GM18909 (cell line): ENCODE results near the gene ZSCAN25.
"Not testable (repeated sequence)": the region's sequence is repeated elsewhere in the genome, so short reads cannot be mapped to it uniquely, and the experiment has no call there.

Experiments used
- ATAC-seq: cut with Tn5 transposase; IDR thresholded peaks from one replicate; pipeline ENCODE4 v1.9.1; 2021; ENCODE audit warnings: mild to moderate bottlenecking; ENCODE audit not compliant: unreplicated experiment, poor library complexity

The ZSCAN25 gene

GRCh38 chr7:99643464-99643863 lies 26.7 kb downstream of the ZSCAN25 start:
- ATAC-seq: no peak

- ATAC-seq: no peak
These were observed 27.7 kb downstream of the ZSCAN25 start for GRCh38 chr7:99644431-99644830.

GRCh38 chr7:99645590-99645989 lies 28.8 kb downstream of the ZSCAN25 start:
- no peak for ATAC-seq

DNA sequence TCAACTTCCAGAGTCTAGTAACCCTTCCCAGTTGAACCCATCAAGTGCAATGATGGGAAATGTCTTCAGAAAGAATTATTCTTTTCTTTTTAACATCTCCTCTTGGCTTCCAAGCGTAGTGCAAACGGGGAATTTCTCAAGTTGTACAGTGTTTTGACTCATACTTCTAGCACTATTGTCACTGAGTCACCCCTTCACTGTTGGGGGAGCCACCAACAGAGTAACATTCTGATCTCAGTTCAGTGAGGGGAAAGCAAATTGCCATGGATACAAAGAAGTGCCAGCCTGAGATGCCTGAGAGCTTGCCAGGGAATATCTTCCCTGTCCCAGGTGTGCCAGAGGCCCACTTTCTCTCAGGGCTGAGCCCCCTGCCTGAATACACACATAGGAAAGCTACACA lies 32.1 kb downstream of the ZSCAN25 start:
- ATAC-seq: no peak

DNA sequence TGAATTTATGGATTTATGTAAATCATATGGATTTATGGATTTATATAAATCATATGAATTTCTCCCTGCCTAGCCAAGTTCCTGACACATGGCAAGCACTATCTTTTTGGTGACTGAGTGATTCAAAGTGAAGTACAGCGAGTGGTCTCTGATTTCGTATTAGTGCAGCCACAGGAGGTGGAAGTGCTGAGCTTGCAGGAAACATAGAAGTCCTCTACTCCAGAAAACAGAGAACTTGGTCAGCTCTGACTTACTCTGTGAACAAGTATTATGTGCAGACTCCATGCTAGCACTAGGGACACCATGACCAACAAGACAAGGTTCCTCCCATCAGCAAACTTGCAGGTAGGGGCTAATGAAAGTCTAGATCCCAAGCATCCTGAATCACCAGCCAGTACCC lies 34.5 kb downstream of the ZSCAN25 start:
- ATAC-seq: no peak

DNA sequence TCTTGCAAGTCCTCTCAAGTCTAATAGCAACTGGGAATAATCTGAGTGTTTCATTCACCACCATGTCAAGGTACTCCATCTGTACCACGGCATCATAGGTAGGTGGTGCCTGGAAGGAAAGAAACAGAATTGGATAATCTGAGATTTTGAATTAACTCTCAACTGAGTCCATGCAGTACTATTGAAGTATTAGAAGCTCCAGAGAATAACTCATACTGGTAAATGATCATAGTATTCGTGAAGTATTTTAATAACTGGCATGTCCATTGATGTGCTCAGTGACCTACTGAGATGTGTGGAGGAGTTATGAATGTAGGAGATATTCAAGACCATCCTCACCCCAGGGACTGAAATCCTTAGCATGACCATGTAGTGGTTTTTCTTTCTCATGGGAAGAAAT lies 35.9 kb downstream of the ZSCAN25 start:
- ATAC-seq: no peak

DNA sequence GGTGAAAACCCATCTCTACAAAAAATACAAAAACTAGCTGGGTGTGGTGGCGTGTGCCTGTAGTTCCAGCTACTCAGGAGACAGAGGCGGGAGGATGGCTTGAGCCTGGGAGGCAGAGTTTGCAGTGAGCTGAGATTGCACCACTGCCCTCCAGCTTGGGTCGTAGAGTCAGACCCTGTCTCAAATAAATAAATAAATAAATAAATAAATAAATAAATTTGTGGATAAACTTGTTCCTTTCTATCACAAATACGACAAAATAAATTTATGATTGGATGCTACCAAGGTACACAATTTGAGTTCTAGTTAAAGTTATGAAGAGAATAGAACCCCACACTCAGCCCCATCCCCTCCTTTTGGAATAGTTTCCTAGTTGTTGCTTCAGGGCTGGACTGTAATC lies 36.5 kb downstream of the ZSCAN25 start:
- ATAC-seq: not testable (repeated sequence)

- ATAC-seq: no peak
These were observed 37.0 kb downstream of the ZSCAN25 start for GRCh38 chr7:99653754-99654153.

DNA sequence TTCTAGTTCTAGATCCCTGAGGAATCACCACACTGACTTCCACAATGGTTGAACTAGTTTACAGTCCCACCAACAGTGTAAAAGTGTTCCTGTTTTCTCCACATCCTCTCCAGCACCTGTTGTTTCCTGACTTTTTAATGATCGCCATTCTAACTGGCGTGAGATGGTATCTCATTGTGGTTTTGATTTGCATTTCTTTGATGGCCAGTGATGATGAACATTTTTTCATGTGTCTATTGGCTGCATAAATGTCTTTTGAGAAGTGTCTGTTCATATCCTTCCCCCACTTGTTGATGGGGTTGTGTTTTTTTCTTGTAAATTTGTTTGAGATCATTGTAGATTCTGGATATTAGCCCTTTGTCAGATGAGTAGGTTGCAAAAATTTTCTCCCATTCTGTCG lies 37.9 kb downstream of the ZSCAN25 start:
- ATAC-seq: not testable (repeated sequence)

- not testable (repeated sequence) for ATAC-seq
These were observed 41.1 kb downstream of the ZSCAN25 start for GRCh38 chr7:99657879-99658278.

GRCh38 chr7:99665312-99666012 lies 48.7 kb downstream of the ZSCAN25 start:
- ATAC-seq: no peak

DNA sequence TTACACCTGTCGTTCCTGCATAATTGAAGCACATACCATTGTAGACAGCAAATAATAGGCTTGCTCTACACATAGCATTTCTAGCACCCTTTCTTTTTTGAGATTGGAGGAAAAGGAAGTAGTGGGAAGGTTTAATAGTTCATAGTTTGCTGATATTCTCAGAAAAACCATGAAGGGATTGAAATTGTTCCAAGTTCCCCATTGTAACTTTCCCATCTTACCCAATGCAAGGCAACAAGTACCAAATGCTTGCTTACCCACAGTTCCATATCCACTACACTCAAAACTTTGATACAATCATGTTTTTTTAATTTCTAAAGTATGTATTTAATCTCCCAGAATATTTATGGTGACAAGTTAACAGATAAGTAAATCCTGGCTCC lies 49.3 kb downstream of the ZSCAN25 start:
- no peak for ATAC-seq

- ATAC-seq: no peak
These were observed 50.4 kb downstream of the ZSCAN25 start for GRCh38 chr7:99667179-99667578.

DNA sequence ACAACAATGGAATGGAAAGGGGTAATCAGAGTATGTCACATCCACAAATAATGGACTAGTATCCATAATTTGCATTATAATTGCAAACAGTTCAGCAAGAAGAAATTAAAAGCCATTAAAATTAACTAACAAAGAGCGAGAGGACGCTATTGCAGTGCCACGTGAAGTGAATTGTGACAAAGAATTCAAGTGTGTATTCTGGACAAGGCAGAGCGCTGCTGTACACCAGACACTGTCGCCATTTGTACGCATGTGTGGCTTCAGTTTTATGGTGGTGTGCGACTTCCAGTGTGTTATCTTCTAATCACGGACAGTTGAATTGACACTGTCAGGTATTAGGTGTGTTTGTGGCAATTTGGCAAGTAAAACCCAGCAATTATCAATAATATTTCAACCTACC lies 51.8 kb downstream of the ZSCAN25 start:
- no peak for ATAC-seq

DNA sequence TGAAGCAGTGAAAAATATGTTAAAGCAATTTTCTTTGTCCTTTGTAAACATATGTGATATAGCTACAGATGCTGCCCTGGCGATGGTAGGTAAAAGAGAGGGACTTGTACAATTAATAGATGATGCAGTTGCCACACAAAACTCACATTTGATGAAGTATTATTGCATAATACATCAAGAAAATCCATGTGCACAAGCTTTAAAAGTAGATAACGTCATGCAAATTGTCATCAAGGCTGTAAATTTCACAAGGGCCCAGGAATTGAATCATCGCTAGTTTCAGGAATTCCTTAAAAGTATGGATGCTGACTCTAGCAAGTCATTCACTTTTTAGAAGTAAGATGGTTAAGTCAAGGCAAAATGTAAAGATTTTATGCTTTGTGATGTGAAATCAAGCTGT lies 53.0 kb downstream of the ZSCAN25 start:
- ATAC-seq: no peak

DNA sequence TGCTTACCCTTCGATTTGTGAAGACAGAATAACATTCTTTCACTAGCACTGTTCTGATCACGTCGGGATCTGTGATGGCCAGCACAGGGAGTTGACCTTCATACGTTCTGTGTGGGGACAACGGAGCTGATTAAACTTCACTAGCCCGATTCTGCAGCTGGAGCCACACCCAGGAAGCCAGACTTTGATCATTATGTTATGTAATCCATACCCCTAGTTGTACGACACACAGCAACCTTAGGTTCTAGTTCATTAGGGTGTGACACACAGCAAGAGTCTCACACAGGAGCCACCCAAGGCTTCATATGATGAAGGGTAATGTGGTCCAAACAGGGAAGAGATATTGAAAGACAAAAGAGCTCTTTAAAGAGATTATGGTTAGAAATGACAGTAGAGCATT lies 55.8 kb downstream of the ZSCAN25 start:
- ATAC-seq: no peak

DNA sequence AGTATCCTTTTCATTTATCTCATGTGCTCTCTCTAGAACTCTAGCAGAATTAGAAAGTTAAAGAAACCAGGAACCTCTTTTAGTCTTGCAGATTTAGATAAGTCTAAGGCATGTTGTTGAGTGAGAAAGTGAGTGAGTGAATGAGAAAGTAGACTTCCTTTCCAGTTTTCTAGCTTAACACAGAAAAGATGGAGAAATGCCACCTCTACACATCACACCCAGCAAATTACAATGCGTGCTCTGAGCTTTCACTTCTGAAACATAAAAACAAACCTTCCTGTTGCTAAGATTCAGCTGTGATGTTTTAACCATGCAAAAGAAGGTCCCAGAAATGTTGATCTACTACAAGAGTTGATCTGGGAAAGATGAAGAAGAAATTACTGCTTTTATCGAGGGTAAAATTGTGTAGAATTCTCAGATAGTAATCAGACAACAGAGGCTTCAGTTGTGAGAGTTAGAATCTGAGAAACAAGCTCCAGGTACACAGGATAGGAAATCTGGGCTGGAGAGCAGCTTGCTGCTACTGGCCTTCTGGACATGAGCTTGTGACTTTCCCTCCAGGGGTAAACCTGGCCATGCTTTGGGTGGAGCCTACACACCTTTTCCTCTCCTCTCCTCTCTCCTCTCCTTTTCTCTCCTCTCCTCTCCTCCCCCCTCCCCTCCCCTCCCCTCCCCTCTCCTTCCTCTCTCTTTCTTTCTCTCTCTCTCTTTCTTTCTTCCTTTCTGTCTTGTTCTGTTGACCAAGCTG lies 58.4 kb downstream of the ZSCAN25 start:
- ATAC-seq: no peak

GRCh38 chr7:99677013-99677647 lies 60.4 kb downstream of the ZSCAN25 start:
- ATAC-seq: no peak

GRCh38 chr7:99677648-99678045 lies 60.9 kb downstream of the ZSCAN25 start:
- no peak for ATAC-seq

GRCh38 chr7:99679032-99679399 lies 62.3 kb downstream of the ZSCAN25 start:
- no peak for ATAC-seq

GRCh38 chr7:99679400-99680191 lies 62.9 kb downstream of the ZSCAN25 start, which contains the start of gene CYP3A5:
TSS of gene CYP3A5 (minus strand) at chr7:99679996. CDS start at chr7:99679896, 100 bp downstream.
- ATAC-seq: no peak
